GM23248 (cell line): ENCODE data around the gene ZNF418. TPM values are rescaled to one million over a fixed set of nuclear protein-coding genes. Genes with fewer than 3 reads are reported as not detected.

Experiments
- DNase-seq: peaks from one replicate; pipeline ENCODE4 v3.0.0-alpha.2; 2015
- H2AFZ ChIP-seq: fragments of 200-600 bp; sonication (generic); 2 replicates; pipeline ENCODE4 v1.6.1; 2016; ENCODE audit warnings: antibody characterized with exemption
- H3F3A ChIP-seq: fragments of 200-600 bp; sonication (generic); 2 replicates; pipeline ENCODE4 v1.6.1; 2016; ENCODE audit warnings: mild to moderate bottlenecking, antibody characterized with exemption, mixed run types; ENCODE audit not compliant: insufficient read depth
- H3K27ac ChIP-seq: fragments of 200-600 bp; sonication (generic); 2 replicates; pipeline ENCODE4 v1.5.1; 2016; ENCODE audit warnings: mild to moderate bottlenecking
- H3K27me3 ChIP-seq: fragments of 200-600 bp; sonication (generic); replicated peaks from 2 replicates; pipeline ENCODE4 v1.6.1; 2016; ENCODE audit warnings: mild to moderate bottlenecking; ENCODE audit not compliant: insufficient read depth
- H3K36me3 ChIP-seq: fragments of 200-600 bp; sonication (generic); 2 replicates; pipeline ENCODE4 v1.6.1; 2016; ENCODE audit warnings: low read depth, mild to moderate bottlenecking
- H3K4me1 ChIP-seq: fragments of 200-600 bp; sonication (generic); 2 replicates; pipeline ENCODE4 v1.6.1; 2016; ENCODE audit warnings: mild to moderate bottlenecking; ENCODE audit not compliant: insufficient read depth
- H3K4me2 ChIP-seq: fragments of 200-600 bp; sonication (generic); one replicate; pipeline ENCODE4 v1.6.1; 2016; ENCODE audit warnings: mild to moderate bottlenecking; ENCODE audit not compliant: unreplicated experiment
- H3K4me3 ChIP-seq: fragments of 200-600 bp; sonication (generic); 2 replicates; pipeline ENCODE4 v1.5.1; 2016; ENCODE audit warnings: mild to moderate bottlenecking
- H3K79me2 ChIP-seq: fragments of 200-600 bp; sonication (generic); 2 replicates; pipeline ENCODE4 v1.6.1; 2016; ENCODE audit warnings: mild to moderate bottlenecking; ENCODE audit not compliant: insufficient read depth
- H3K9ac ChIP-seq: fragments of 200-600 bp; sonication (generic); 2 replicates; pipeline ENCODE4 v1.6.1; 2016; ENCODE audit warnings: mild to moderate bottlenecking
- H3K9me2 ChIP-seq: fragments of 200-600 bp; sonication (generic); 2 replicates; pipeline ENCODE4 v1.6.1; 2016; ENCODE audit warnings: mixed run types, mild to moderate bottlenecking, moderate library complexity; ENCODE audit not compliant: insufficient read depth
- H3K9me3 ChIP-seq: fragments of 200-600 bp; sonication (generic); one replicate; pipeline ENCODE4 v1.6.1; 2017; ENCODE audit warnings: low read depth
- H4K20me1 ChIP-seq: fragments of 200-600 bp; sonication (generic); 2 replicates; pipeline ENCODE4 v1.6.0; 2016; ENCODE audit not compliant: insufficient read depth
- EZH2 ChIP-seq: fragments of 200-600 bp; sonication (generic); IDR thresholded peaks from 2 replicates; pipeline ENCODE4 v1.6.1; 2018; ENCODE audit warnings: antibody characterized with exemption, mild to moderate bottlenecking; ENCODE audit not compliant: insufficient read depth, poor library complexity, severe bottlenecking
- EZH2phosphoT487 ChIP-seq: fragments of 200-600 bp; sonication (generic); IDR thresholded peaks from 2 replicates; pipeline ENCODE4 v1.6.1; 2018; ENCODE audit warnings: antibody characterized with exemption, moderate library complexity, mild to moderate bottlenecking, low read depth; ENCODE audit not compliant: insufficient read depth
- WGBS, 2 experiments: methylation state at CpG; one replicate each; pipeline ENCODE4 v1.1.6; 2015 to 2017; ENCODE audit warnings: low lambda C conversion rate in 2 of 2, low coverage in 1 of 2; ENCODE audit errors: missing lambda C conversion rate in 2 of 2; 5-methylcytosine and 5-hydroxymethylcytosine counted together
- in situ Hi-C: fragments of 300-500 bp; cut with MboI; formaldehyde crosslinking; loops from 2 replicates; pipeline ENCODE4 v1.15.0; 2020
- polyA plus RNA-seq: library from polyadenylated mRNA; unstranded; fragments of >200 nt; fragmentation: Nextera tagmentation; extraction: Ambion mirVana; gene quantifications from 2 replicates; pipeline ENCODE4 v1.2.1, GENCODE V29; 2016
- total RNA-seq: library from RNA; depleted of rRNA; stranded (reverse); fragments of >200 nt; shearing (Covaris generic); gene quantifications from 2 replicates; pipeline ENCODE4 v1.2.3, GENCODE V29; 2014

The ZNF418 gene
- total and polyA plus RNA-seq, 2 experiments from 2014 or later: 1.0 to 2.6 TPM

GRCh38 chr19:57961785-57962184, 26.6 kb upstream of the ZNF418 start:
- H3K9me2 ChIP-seq: no peaks in the 10 kb centered on the region
- no peak overlapping the region for H3K4me2 ChIP-seq
- WGBS, 2 experiments: 31 to 47% methylated on average over 1 of the region's 1 CpG
- H4K20me1 ChIP-seq: no peaks in the 10 kb centered on the region
- no peaks in the 10 kb centered on the region for H3K36me3 ChIP-seq
- H3K79me2 ChIP-seq: no peaks in the 10 kb centered on the region
- no peak overlapping the region for H2AFZ ChIP-seq
- H3K27me3 ChIP-seq: no peaks in the 10 kb centered on the region
- TF ChIP-seq EZH2: no peak
- TF ChIP-seq EZH2phosphoT487: no peak
- no peaks in the 10 kb centered on the region for H3K9me3 ChIP-seq
- in situ Hi-C loops: no loop called here
- no peaks in the 10 kb centered on the region for H3F3A ChIP-seq
- H3K4me1 ChIP-seq: no peaks in the 10 kb centered on the region
- no peak overlapping the region for H3K9ac ChIP-seq
- DNase-seq: no peak
- H3K27ac ChIP-seq: no peak overlapping the region
- no peak overlapping the region for H3K4me3 ChIP-seq

GRCh38 chr19:57954996-57955395, 19.8 kb upstream of the ZNF418 start:
- H3K9me2 ChIP-seq: no peaks in the 10 kb centered on the region
- in situ Hi-C loops: no loop called here
- no peaks in the 10 kb centered on the region for H3F3A ChIP-seq
- H3K4me1 ChIP-seq: no peaks in the 10 kb centered on the region
- no peaks in the 10 kb centered on the region for H3K79me2 ChIP-seq
- no peak for DNase-seq
- no peak overlapping the region for H3K27ac ChIP-seq
- no peak overlapping the region for H2AFZ ChIP-seq
- 42 to 59% methylated on average over 4 of the region's 4 CpGs for WGBS, 2 experiments
- no peaks in the 10 kb centered on the region for H3K9me3 ChIP-seq
- H4K20me1 ChIP-seq: no peaks in the 10 kb centered on the region
- no peak overlapping the region for H3K4me3 ChIP-seq
- no peaks in the 10 kb centered on the region for H3K27me3 ChIP-seq
- TF ChIP-seq EZH2: no peak
- TF ChIP-seq EZH2phosphoT487: no peak
- no peaks in the 10 kb centered on the region for H3K36me3 ChIP-seq
- no peak overlapping the region for H3K4me2 ChIP-seq
- H3K9ac ChIP-seq: no peak overlapping the region

GRCh38 chr19:57949702-57950101, 14.5 kb upstream of the ZNF418 start:
- no peaks in the 10 kb centered on the region for H3K27me3 ChIP-seq
- no peaks in the 10 kb centered on the region for H3K36me3 ChIP-seq
- no peak overlapping the region for H3K27ac ChIP-seq
- no peaks in the 10 kb centered on the region for H3K9me2 ChIP-seq
- no peak for DNase-seq
- H3F3A ChIP-seq: no peaks in the 10 kb centered on the region
- WGBS, 2 experiments: 83 to 88% methylated on average over 11 to 12 of the region's 12 CpGs
- peaks cover 8% of the 10 kb centered on the region; the same call in 1 of the 2 replicates for H3K4me1 ChIP-seq
- H3K4me3 ChIP-seq: no peak overlapping the region
- H3K9ac ChIP-seq: no peak overlapping the region
- H3K79me2 ChIP-seq: peaks cover 28% of the 10 kb centered on the region
- no peak for TF ChIP-seq EZH2phosphoT487
- no peak for TF ChIP-seq EZH2
- in situ Hi-C loops: no loop called here
- no peaks in the 10 kb centered on the region for H4K20me1 ChIP-seq
- H3K9me3 ChIP-seq: no peaks in the 10 kb centered on the region
- no peak overlapping the region for H3K4me2 ChIP-seq
- no peak overlapping the region for H2AFZ ChIP-seq

- no peaks in the 10 kb centered on the region for H3K9me2 ChIP-seq
- H3K4me2 ChIP-seq: no peak overlapping the region
- peaks cover 8% of the 10 kb centered on the region; the same call in 1 of the 2 replicates for H3K4me1 ChIP-seq
- no peak overlapping the region for H3K27ac ChIP-seq
- 86 to 87% methylated on average over 23 to 24 of the region's 24 CpGs for WGBS, 2 experiments
- DNase-seq: no peak
- no peaks in the 10 kb centered on the region for H3K9me3 ChIP-seq
- H3K36me3 ChIP-seq: no peaks in the 10 kb centered on the region
- peaks cover 32% of the 10 kb centered on the region for H3K79me2 ChIP-seq
- no peak overlapping the region for H2AFZ ChIP-seq
- H3K4me3 ChIP-seq: no peak overlapping the region
- H3K9ac ChIP-seq: no peak overlapping the region
- no peaks in the 10 kb centered on the region for H4K20me1 ChIP-seq
- no peaks in the 10 kb centered on the region for H3K27me3 ChIP-seq
- no peak for TF ChIP-seq EZH2
- TF ChIP-seq EZH2phosphoT487: no peak
- in situ Hi-C loops: no loop called here
- H3F3A ChIP-seq: no peaks in the 10 kb centered on the region
These were observed 14.1 kb upstream of the ZNF418 start for GRCh38 chr19:57949296-57949695.
